Activated CD4-positive, alpha-beta T cell treated with anti-CD3 and anti-CD28 coated beads, Interleukin-2, amount 50 U/mL, for 1 hour (primary cell): ENCODE measurements around the gene LRRC51.
"Not testable (repeated sequence)": the region's sequence is repeated elsewhere in the genome, so short reads cannot be mapped to it uniquely, and the experiment has no call there.

Source experiments
- DNase-seq: peaks from one replicate; pipeline ENCODE4 v3.0.0-alpha.2; 2020

LRRC51 gene

DNA sequence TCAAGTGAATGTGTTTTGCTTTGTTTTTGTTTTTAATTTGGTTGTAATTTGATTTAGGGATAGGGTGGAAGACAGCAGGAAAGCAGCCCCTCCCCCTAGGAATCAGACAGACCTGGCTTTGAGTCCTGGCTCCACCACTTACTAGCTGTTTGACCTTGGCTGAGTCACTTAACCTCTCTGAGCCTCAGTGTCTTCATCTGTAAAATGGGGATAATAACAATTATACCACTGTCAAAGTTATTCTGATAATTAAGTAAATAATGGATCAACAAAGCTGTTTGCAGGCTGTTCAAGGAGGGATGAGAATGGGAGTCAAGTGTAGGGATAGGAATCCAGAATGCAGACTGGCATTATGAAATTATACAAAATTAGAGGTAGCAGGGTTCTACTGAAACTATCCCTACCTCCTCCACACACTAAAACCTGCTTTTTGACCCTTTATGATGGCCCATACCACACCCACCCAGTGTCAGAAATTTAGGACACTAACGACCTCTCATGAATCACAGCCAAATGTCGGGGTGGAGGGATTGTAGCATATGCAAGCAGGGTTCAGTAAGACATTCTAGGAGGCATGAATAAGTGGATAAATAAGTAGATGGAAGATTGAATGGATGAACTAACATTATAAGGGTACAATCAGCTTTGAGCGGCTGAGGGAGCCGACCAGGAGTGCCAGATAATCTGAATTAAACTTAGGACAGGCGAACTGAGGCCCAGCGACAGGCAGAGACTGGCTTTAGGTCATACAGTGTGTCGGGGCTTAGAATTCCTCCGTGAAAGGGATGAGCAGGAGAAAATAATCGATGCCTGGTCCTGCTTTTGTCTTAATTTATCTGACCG, 30.9 kb downstream of the LRRC51 start:
- no peak for DNase-seq

DNA sequence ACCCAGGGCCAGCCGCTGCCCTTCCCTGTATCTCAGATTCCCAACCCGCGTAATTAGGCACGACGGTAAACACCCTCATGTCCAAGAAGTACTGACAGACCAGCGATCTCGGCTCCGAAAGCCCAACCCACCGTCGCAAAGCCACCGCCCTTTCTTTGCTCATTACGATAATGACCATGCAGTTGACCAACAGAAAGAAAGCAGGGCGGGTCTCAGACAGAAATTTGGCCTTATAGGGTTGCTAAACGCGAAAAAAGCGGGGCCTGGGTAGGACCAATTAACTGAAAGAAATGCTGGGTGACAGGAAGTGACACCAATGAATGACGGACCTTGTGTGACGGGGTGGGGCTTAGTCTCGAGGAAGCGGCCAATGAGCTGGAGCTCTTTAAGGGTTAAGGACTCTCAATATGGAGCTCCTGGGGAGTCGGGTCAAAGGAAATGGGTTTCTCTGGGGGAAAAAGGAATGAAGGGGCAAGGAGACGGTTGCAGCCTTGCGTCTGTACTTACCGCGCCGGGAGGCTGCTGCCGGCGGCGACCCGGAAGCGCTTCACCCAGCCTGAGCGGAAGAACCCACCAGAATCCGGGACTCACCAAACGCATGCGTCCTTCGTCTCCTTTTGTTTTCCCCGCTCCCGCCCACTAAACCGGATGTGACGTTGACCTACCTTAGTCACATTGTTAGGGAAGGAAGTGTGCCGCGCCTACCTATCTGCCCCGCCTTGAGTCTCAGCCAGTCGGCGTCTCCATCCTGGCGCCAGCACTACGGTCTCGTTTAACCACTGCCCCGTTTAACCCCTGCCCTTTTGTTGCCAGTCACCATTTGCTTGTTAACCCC, 31.7 kb downstream of the LRRC51 start, which contains the start of gene ANAPC15:
TSS of gene ANAPC15 (minus strand) at position 553 of the 835 bp plus-strand sequence. CDS start 1,419 bp downstream, outside the sequence.
- DNase-seq = peak; percentile 97

DNA sequence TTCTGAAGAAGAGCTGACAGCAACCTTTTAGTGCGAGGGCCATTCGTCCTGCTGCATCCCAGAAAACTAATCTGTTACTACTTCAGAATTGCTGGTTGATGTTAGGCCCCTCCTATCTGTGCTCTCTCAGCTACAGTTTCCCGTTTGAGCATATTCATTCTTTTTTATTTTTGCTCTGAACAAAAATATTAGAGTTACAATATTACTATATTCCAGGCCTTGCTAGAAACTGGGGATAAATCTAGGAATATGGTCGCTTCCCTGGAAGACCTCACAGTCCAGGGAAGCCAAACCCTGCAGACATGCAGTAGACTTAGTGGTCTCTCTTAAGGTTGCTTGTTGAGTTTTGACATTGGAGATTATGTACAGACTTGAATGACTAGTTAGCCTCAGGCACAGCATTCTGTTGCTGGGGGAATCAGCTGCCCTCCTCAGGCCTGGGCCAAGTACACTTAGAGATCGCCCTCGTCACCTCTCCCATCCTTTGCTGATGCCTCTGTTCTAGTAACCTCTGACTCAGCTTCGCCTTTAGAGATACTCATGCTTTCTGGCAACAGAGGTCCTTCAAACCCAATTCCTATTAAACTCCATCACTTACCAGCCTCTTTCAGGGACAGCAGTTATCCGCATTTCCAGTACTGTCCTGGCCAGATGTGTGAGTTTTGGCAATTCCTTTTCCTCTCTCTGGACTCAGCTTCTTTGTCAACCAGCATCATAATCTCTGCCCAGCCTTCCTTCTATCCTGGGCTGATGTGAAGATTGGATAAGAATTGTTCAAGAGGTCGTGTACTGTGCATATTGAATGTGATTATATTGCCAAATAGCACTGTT, 32.5 kb downstream of the LRRC51 start:
- no peak for DNase-seq

DNA sequence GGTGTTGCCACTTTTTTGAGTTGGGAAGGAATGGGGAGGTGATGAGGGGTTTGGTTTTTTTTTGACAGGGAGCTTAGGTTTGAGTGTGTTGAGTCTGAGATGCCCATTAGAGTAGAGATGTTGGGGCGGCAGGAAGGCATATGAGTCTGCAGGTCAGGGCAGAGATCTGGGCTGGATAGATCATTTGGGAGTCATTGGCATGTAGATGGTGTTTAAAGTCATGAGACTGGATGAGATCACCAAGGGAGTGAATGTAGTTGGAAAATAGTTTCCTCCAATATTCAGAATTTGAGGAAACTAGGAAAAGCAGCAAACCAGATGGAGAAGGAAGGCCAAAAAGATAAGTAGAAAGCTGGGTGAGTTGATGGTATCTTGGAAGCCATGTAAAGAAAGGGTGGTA, 33.9 kb downstream of the LRRC51 start:
- DNase-seq = no peak

DNA sequence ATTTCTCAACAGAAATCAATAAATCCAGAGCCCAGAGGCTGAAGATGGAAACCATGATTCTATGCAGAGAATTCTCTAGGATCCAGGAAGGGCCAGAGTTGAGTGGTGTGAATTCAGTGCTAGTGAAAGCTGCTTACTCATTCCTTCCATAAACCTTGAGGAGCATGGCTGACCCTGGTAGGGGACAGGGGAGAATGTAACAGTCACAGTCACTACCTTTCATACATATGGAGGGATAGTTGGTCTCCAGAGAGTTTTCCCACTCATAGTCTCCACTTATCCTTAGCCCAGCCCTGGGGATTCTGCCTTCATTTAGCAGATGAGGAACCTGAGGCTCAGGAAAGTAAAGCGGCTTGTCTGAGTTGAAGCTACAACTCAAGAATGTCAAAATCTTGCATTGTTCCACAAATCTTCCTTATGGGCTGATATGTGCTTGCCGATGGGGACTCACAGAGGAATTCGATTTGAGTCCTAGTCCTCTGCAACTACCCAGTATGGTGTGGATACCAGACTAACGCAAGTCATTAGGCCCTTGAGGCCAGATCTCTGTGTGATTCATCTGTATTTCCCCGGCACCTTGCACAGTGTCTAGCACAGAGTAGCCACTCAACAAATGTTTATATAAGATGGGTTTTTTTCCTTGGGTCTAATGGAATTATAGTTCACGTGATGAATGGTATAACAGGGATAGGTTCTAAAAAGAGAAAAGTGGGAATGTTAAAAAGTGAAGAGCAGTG, 35.5 kb downstream of the LRRC51 start:
- DNase-seq = no peak

DNA sequence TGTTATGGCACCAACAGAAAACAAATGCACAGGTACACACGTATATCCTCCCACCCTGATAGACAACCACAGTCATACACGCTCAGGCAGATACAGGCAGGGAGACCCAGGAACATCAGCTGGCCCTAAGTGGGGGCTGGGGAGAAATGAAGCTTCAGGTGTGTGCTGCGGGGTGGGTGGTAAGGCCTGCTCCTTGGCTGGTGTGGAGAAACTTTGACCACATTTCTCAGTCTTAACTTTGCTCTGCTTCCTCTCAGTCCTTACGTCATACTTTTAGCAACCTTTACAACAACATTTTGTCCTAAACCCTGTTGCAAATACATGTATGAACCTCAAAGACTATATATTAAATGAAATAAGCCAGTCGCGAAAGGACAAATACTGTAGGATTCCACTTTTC, 38.5 kb downstream of the LRRC51 start:
- no peak for DNase-seq

DNA sequence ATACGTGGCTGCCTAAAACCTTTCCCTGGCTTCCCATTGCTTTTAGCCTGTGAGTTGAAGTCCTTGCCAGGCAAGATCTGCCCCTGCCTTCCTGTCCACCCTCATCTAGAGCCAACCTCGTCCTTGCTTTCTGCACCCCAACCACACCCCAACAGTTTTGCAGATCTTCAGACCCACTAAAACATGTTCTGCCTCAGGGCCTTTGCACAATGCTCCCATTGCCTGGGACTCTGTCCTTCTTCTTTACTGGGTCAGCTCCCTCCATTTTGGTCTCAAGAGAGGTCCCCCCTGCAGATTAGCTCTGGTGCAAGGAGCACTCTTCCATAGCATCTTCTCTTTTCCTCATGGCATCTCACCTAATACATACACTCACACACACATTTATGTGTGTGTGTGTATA, 40.3 kb downstream of the LRRC51 start:
- DNase-seq = no peak

DNA sequence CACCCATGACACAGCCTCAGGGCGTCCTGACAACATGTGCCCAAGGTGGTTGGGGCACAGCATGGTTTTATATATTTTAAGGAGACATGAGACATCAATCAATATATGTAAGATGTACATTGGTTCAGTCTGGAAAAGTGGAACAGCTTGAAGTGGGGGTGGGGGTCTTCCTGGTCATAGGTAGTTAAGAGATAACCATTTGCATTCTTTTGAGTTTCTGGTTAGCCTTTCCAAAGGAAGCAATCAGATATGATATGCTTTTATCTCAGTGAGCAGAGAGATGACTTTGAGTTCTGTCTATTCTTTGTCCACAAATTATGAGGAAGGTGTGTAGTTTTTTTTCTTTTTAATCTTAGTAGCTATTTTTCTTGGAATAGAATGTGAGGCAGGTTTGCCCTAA, 42.0 kb downstream of the LRRC51 start:
- DNase-seq = no peak

DNA sequence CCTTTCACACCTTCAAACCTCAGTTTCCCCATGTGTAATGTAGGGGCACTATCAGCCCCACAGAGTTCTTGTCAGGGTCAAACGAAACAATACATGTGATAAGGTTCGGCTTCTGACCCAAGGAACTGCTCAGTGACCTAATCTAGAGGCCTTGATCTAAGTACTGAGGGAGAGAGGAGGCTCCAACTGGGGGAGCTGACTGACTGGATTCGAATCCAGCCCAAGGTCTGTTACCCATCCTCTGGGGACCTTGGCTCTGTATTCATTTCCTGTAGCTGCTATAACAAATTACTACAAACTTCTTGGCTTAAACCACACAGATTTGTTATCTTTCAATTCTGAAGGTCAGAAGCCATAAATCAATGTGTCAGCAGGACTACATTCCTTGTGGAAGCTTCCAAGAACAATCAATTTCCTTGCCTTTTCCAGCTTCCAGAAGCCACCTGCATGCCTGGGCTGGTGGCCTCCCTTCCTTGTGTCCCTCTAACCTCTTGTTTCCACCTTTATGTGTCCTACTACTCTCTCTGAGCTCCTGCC, 42.5 kb downstream of the LRRC51 start:
- DNase-seq = no peak

DNA sequence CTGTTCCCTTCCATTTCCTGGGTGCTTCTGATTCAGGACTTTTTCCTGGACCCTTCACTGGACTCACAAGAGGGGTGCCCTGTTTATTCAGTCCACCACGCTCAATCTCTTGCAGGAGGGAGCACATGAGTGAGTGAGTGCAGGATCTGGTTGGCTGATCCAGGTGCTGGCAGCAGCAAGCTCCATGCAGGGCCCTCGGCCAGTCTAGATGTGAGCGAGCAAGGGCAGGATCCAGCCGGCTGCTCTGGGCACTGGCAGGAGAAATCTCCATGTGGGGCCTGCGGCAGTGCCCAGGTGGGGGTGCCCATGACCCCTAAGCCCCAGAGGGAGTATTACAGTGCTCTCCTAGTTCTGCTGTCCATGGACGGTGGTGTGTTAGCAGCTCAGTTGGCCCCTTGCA, 43.4 kb downstream of the LRRC51 start:
- DNase-seq = no peak

DNA sequence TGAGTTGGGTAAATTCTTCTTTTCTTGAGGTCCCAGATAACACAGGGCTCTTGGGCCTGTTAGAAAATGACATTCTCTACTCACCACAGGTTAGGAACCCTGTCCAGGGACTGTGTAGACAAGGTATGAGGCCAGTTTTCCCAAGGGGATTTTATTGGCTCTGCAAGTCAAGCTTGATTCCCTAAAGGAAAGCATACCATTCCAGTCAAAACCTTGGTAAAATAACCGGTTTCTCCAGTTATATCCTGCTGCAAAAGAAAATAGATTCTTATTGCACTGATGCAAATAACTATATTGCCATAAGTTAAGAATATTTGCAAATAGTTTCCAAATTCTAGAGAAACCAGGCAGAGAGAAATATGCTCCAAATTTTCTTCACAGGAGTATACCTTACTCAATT, 45.3 kb downstream of the LRRC51 start:
- DNase-seq = no peak

DNA sequence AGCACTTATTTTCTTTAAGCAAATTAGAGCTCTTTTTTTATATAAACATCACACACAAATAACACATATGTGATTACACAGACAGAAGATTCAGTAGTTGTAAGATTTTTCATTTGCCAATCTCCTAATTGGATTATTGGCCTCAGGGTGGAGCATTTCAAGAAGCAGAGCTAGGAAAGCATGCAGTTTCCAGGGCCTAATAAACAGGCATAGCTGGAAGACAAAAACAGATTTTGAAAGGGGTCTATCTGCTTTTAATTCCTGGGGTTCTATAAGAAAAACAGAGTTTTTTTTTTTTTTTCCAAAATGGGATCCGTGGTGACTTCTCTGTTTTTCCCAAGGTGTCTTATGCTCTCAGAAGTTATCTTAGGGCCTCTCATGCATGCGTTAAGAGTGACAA, 47.3 kb downstream of the LRRC51 start:
- DNase-seq = no peak

DNA sequence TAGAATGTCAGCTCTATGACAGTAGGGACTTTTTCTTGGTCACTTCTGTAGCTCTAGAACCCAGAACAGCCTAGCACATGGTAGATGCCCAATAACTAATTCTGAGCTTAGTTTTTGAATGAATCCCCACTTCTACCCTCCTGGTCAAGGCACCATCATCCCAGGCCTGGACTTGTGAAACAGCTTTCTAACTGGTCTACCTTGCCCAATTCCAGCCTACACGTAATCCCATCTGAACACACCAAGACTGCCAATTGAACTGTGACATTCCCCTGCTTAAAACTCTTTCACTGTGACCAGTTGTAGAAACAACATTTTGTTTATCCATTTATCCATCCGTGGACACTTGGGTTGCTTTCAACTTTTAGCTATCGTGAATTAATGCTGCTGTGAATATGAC, 48.7 kb downstream of the LRRC51 start:
- DNase-seq = no peak

DNA sequence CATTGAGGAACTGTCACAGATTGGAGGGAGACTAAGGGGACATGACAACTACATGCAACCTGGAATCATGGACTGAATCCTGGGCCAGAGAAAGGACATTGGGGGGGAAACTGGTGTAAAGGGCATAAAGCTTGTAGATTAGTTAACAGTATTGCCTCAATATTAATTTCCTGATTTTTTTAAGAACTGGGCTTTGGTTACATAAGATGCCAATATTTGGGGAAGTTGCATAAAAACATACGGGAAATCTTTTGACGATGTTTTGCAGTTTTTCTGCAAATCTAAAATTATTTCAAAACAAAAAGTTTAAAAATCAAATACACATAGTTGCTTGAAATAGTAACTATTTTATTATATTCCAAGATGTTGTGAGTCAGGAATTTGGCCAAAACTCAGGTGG, 52.0 kb downstream of the LRRC51 start:
- no peak for DNase-seq

DNA sequence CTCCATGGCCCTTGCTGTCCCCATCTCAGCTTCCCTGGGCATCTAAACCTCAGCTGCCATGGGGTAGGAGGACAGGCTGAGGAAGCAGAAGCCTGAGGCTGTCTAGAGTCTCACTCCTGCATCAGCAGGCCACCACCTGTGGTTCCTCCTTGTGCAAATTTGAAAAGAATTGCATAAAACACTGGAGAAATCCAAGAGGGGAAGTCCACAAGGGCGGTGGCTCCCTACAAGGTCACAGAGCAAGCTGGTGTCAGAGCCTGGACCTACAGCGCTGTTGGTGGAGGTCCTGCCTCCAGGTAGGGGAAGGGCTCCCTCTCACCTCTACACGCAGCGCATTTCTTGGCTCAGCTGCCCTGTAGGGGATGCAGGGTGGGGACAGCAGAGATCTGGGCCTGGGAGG, 54.8 kb downstream of the LRRC51 start, which contains the start of gene FOLR3:
TSS of gene FOLR3 (plus strand) at position 253 of the 400 bp plus-strand sequence. CDS start 228 bp downstream, outside the sequence.
- not testable (repeated sequence) for DNase-seq

DNA sequence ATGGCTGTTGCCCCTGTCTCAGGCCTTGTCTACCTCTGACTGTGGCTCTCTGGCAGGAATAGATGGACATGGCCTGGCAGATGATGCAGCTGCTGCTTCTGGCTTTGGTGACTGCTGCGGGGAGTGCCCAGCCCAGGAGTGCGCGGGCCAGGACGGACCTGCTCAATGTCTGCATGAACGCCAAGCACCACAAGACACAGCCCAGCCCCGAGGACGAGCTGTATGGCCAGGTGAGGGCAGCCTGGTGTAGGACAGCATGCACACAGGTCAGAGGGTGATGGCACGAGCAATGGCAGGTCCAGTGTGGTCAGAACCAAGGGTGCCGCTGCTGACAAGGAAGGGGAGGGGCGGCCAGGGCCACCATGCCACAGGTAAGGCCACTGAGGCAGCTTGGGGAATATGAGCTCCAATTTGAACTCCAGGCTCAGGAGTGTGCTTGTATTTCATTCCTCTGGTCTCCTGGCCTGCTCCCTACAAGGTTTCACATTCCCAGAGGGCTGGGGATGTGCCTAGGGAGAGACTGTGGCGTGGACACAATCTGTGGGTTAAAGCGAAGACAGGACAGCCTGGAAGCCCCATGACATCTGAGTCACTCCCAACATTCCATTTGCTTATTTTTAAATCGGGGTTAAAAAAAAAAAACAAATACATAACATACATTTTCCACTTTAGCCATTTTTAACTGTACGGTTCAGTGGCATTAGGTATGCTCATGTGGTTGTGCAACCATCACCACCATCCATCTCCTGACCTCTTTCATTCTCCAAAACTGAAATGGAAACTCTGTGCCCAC, 55.4 kb downstream of the LRRC51 start:
- no peak for DNase-seq

DNA sequence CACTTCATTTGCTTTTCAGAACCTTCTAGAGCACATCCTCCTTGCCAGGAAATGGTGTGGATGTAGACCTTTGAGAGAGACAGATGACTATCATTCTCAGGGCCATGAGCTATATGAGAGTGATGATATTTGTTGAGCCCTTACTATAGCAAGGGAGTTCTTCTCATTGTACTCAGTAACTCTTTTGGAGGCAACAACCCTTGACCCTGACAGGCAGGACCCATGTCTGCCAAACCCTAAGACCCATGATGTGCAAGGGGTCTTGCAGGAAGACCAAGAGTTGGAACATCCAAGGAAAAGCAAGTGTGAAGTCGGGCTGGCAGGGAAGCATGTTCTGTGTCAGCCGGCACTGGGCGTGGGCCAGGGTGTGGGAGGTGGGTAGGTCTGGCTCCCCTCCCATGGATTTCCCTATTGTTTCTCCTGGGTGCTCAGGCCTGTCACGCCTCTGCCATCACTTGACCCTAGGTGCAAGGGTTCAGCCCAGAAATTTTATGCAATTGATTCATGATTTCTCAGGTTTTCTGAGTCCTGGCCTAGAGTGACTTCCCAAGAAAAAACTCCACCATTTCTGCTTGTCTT, 56.1 kb downstream of the LRRC51 start:
- DNase-seq = no peak

DNA sequence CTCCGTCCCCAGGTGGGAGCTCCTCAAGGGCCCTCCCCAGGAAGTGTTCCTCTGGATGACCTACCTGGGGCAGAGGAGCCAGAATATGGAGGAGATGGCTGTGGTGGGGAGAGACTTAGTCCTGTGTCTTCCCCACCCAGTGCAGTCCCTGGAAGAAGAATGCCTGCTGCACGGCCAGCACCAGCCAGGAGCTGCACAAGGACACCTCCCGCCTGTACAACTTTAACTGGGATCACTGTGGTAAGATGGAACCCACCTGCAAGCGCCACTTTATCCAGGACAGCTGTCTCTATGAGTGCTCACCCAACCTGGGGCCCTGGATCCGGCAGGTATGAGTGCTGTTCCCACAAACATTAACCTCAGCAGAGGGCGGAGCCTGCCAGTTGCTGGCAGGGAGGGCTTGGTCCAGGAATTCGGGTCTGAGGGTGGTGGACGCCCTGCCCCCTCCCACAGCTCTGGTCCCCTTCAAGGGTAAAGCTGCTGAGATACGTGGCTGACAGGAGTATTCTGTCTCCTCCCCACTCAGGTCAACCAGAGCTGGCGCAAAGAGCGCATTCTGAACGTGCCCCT, 58.3 kb downstream of the LRRC51 start:
- no peak for DNase-seq

DNA sequence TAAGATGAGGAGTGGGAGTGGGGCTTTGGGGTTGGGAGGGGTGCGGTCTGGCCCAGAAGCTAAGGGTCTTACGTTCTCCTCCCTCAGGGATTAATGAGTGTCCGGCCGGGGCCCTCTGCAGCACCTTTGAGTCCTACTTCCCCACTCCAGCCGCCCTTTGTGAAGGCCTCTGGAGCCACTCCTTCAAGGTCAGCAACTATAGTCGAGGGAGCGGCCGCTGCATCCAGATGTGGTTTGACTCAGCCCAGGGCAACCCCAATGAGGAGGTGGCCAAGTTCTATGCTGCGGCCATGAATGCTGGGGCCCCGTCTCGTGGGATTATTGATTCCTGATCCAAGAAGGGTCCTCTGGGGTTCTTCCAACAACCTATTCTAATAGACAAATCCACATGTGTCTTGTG, 58.9 kb downstream of the LRRC51 start:
- no peak for DNase-seq

DNA sequence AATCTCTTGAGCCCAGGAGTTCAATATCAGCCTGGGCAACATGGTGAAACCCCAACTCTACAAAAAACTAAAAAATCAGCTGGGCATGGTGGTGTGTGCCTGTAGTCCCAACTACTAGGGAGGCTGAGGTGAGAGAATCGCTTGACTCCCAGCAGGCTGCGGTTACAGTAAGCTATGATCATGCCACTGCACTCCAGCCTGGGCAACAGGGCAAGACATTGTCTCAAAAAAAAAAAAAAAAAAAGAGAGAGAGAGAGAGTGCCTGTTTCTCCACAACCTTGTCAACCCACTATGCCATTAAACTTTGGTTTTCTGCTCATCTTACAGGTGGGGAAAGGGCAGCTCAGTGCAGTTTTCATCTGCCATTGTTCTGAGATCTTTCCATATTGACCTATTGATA, 60.0 kb downstream of the LRRC51 start:
- DNase-seq = no peak
